DND-41 (cell line): ENCODE results near the gene STX19.

ENCODE experiments used
- ATAC-seq: fragments of 200-7000 bp; cut with Tn5 transposase; 3 replicates; pipeline ENCODE4 v1.9.1; 2021; ENCODE audit warnings: low read depth; ENCODE audit not compliant: insufficient read depth
- DNase-seq: peaks from one replicate; pipeline ENCODE4 v3.0.0-alpha.2; 2020
- H2AFZ ChIP-seq: 2 replicates; pipeline ENCODE4 v1.6.0; 2012; ENCODE audit warnings: low read depth, low read length
- H3K27ac ChIP-seq: 2 replicates; pipeline ENCODE4 v1.5.1; 2012; ENCODE audit warnings: low read length, inconsistent platforms
- H3K27me3 ChIP-seq: fragments of 200-600 bp; sonication (generic); 2 replicates; pipeline ENCODE4 v1.6.0; 2012; ENCODE audit warnings: low read length, mild to moderate bottlenecking, inconsistent platforms; ENCODE audit not compliant: insufficient read depth, poor library complexity
- H3K36me3 ChIP-seq: 2 replicates; pipeline ENCODE4 v1.5.1; 2012; ENCODE audit warnings: low read length, inconsistent platforms; ENCODE audit not compliant: insufficient read depth
- H3K4me1 ChIP-seq: 2 replicates; pipeline ENCODE4 v1.5.1; 2012; ENCODE audit warnings: mild to moderate bottlenecking, low read length; ENCODE audit not compliant: insufficient read depth
- H3K4me2 ChIP-seq: 2 replicates; pipeline ENCODE4 v1.6.0; 2012; ENCODE audit warnings: mild to moderate bottlenecking, moderate library complexity, low read length, inconsistent platforms; ENCODE audit not compliant: insufficient read depth
- H3K4me3 ChIP-seq, 2 experiments: fragments of 200-600 bp in 1 of 2; shearing (Covaris generic) in 1 of 2; 2 replicates each; pipeline ENCODE4 v1.5.1; 2012 to 2016; ENCODE audit warnings: inconsistent platforms in 2 of 2, low read length in 2 of 2, mild to moderate bottlenecking in 2 of 2, low read depth in 1 of 2, moderate library complexity in 1 of 2
- H3K79me2 ChIP-seq: 2 replicates; pipeline ENCODE4 v1.6.0; 2012; ENCODE audit warnings: low read length, inconsistent platforms; ENCODE audit not compliant: insufficient read depth
- H3K9ac ChIP-seq: 2 replicates; pipeline ENCODE4 v1.6.0; 2012; ENCODE audit warnings: low read depth, mild to moderate bottlenecking, inconsistent platforms, low read length, moderate library complexity
- H3K9me3 ChIP-seq: 2 replicates; pipeline ENCODE4 v1.5.1; 2012; ENCODE audit warnings: low read length, moderate library complexity, mild to moderate bottlenecking, inconsistent platforms; ENCODE audit not compliant: insufficient read depth, severe bottlenecking
- H4K20me1 ChIP-seq: 2 replicates; pipeline ENCODE4 v1.6.0; 2012; ENCODE audit warnings: low read length; ENCODE audit not compliant: insufficient read depth
- EZH2 ChIP-seq: IDR thresholded peaks from 3 replicates; pipeline ENCODE4 v1.6.1; 2012; ENCODE audit warnings: borderline replicate concordance, low read depth, mild to moderate bottlenecking, moderate library complexity, low read length, inconsistent platforms; ENCODE audit not compliant: severe bottlenecking
- TF ChIP-seq, protein P1 (sequence below): IDR thresholded peaks from 2 replicates; pipeline ENCODE4 v1.5.1; 2012; ENCODE audit warnings: borderline replicate concordance, low read length, moderate library complexity, mild to moderate bottlenecking; ENCODE audit not compliant: poor library complexity, severe bottlenecking; ENCODE audit errors: extremely low read depth

Gene STX19

GRCh38 chr3:93979850-93980676 is 48.3 kb downstream of the STX19 start, which contains the start of gene ARL13B:
TSS of gene ARL13B (plus strand) at chr3:93980155. CDS start at chr3:93980424, 269 bp downstream.
- peak within 1 kb of the TSS; percentile 67 to 94 for H3K4me3 ChIP-seq
- peaks cover 2% of the 10 kb centered on the region; the same call in 1 of the 2 replicates for H4K20me1 ChIP-seq
- H3K36me3 ChIP-seq = no peaks in the 10 kb centered on the region
- H3K9ac ChIP-seq = peak within 1 kb of the TSS; percentile 69
- H3K27me3 ChIP-seq = no peaks in the 10 kb centered on the region
- peaks cover 42% of the 10 kb centered on the region for H3K79me2 ChIP-seq
- ATAC-seq = peak; percentile 100
- H3K4me1 ChIP-seq = peaks cover 27% of the 10 kb centered on the region
- H3K27ac ChIP-seq = peak within 1 kb of the TSS; percentile 70
- no peaks in the 10 kb centered on the region for H3K9me3 ChIP-seq
- peak within 1 kb of the TSS; percentile 93 for H2AFZ ChIP-seq
- peak within 1 kb of the TSS; percentile 90 for H3K4me2 ChIP-seq
- TF ChIP-seq, protein P1, sequence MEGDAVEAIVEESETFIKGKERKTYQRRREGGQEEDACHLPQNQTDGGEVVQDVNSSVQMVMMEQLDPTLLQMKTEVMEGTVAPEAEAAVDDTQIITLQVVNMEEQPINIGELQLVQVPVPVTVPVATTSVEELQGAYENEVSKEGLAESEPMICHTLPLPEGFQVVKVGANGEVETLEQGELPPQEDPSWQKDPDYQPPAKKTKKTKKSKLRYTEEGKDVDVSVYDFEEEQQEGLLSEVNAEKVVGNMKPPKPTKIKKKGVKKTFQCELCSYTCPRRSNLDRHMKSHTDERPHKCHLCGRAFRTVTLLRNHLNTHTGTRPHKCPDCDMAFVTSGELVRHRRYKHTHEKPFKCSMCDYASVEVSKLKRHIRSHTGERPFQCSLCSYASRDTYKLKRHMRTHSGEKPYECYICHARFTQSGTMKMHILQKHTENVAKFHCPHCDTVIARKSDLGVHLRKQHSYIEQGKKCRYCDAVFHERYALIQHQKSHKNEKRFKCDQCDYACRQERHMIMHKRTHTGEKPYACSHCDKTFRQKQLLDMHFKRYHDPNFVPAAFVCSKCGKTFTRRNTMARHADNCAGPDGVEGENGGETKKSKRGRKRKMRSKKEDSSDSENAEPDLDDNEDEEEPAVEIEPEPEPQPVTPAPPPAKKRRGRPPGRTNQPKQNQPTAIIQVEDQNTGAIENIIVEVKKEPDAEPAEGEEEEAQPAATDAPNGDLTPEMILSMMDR = no peak
- TF ChIP-seq EZH2 = no peak
- DNase-seq = peak; percentile 96

- Histone ChIP-seq H3K79me2 (no peaks in the 10 kb centered on the region), H3K9me3 (no peaks in the 10 kb centered on the region), H3K9ac (peak within 1 kb of the TSS; percentile 62), H3K27ac (peak within 1 kb of the TSS; percentile 80), H3K36me3 (no peaks in the 10 kb centered on the region), H3K4me2 (peak within 1 kb of the TSS; percentile 78), H3K4me1 (peaks cover 20% of the 10 kb centered on the region), H2AFZ (peak within 1 kb of the TSS; percentile 100), H4K20me1 (no peaks in the 10 kb centered on the region), H3K27me3 (no peaks in the 10 kb centered on the region), H3K4me3 (peak within 1 kb of the TSS; percentile 33 to 72)
- no peak for TF ChIP-seq EZH2
- TF ChIP-seq, protein P1 = peak; percentile 53
- ATAC-seq (peak; percentile 87), DNase-seq (peak; percentile 81)
Observed at GRCh38 chr3:93973131-93974126, 55.0 kb downstream of the STX19 start, which contains the start of gene PROS1. TSS of gene PROS1 (minus strand) at chr3:93973896. CDS start at chr3:93973749, 147 bp downstream.

- Histone ChIP-seq H3K4me1 (peaks cover 20% of the 10 kb centered on the region), H2AFZ (no peak overlapping the region), H3K9ac (no peak overlapping the region), H3K27me3 (no peaks in the 10 kb centered on the region), H3K4me2 (no peak overlapping the region), H3K27ac (no peak overlapping the region), H4K20me1 (no peaks in the 10 kb centered on the region), H3K36me3 (no peaks in the 10 kb centered on the region), H3K4me3 (no peak overlapping the region), H3K9me3 (no peaks in the 10 kb centered on the region), H3K79me2 (no peaks in the 10 kb centered on the region)
- DNase-seq = no peak
- no peak for ATAC-seq
- TF ChIP-seq, protein P1 = no peak
- TF ChIP-seq EZH2 = no peak
Observed at GRCh38 chr3:93969997-93970396, 58.4 kb downstream of the STX19 start.
